Mucosa of descending colon (tissue), 3 donors: ENCODE data around the gene GMPPB. TPM values are rescaled to one million over a fixed set of nuclear protein-coding genes. Genes with fewer than 3 reads are reported as not detected.

Experiments used
- ATAC-seq: fragments of 200-7000 bp; cut with Tn5 transposase; one replicate; pipeline ENCODE4 v1.9.1; 2020; ENCODE audit warnings: mild to moderate bottlenecking, moderate library complexity
- DNase-seq, 3 donors: peaks; one replicate each; pipeline ENCODE4 v3.0.0-alpha.2; 2020
- H3K36me3 ChIP-seq: fragments of 200-600 bp; one replicate; pipeline ENCODE4 v1.8.0; 2021; ENCODE audit warnings: low read depth, mild to moderate bottlenecking
- H3K4me1 ChIP-seq: fragments of 200-600 bp; one replicate; pipeline ENCODE4 v1.8.0; 2021; ENCODE audit warnings: low read depth, mild to moderate bottlenecking
- H3K4me3 ChIP-seq: fragments of 200-600 bp; one replicate; pipeline ENCODE4 v1.8.0; 2021; ENCODE audit warnings: mild to moderate bottlenecking
- H3K9me3 ChIP-seq: fragments of 200-600 bp; one replicate; pipeline ENCODE4 v1.8.0; 2021; ENCODE audit warnings: mild to moderate bottlenecking
- CTCF ChIP-seq: fragments of 200-600 bp; IDR thresholded peaks from one replicate; pipeline ENCODE4 v1.8.0; 2022; ENCODE audit warnings: antibody characterized with exemption, mild to moderate bottlenecking
- intact Hi-C, 2 donors: fragments of 100-400 bp; cut with DNase I in 1 of 2; cut with micrococcal nuclease in 1 of 2; formaldehyde crosslinking; loops; one replicate each; pipeline versions ENCODE4 v1.11.0 to v1.11.1; 2022; cut with DNase I, micrococcal nuclease
- total RNA-seq, 3 donors: library from RNA; stranded (reverse); fragmentation: NEBNext Ultra II Directional in 2 of 3; extraction: Animal tissue kit (Norgen Biotek cat#: 25700) in 2 of 3; gene quantifications; one replicate each; pipeline versions ENCODE4 v1.2.1 to v1.2.4, GENCODE V29; 2021 to 2023
- donor health status: DM: no; HTN: no; CAD: no; lungs with moderate emphysema.
- donor health status: DM: no; HTN: no; CAD: no.
- donor health status: DM: no; HTN: yes; CAD: no.

Gene GMPPB
- total RNA-seq, 3 donors from 2014 or later: 36.0 to 60.5 (median 47.4) TPM

- intact Hi-C loops: no loop called here
- Histone ChIP-seq H3K4me1 (peaks cover 19% of the 10 kb centered on the region), H3K4me3 (no peak overlapping the region), H3K36me3 (no peaks in the 10 kb centered on the region), H3K9me3 (no peaks in the 10 kb centered on the region)
- no peak for TF ChIP-seq CTCF
- ATAC-seq (no peak), DNase-seq (no peak)
Measured at GRCh38 chr3:49716169-49716568, 7.6 kb downstream of the GMPPB start.

- intact Hi-C loops: no loop called here
- no peak for ATAC-seq
- H3K4me3 ChIP-seq: no peak overlapping the region
- no peaks in the 10 kb centered on the region for H3K9me3 ChIP-seq
- no peak for TF ChIP-seq CTCF
- H3K36me3 ChIP-seq: no peaks in the 10 kb centered on the region
- no peak for DNase-seq
- peaks cover 19% of the 10 kb centered on the region for H3K4me1 ChIP-seq
Measured at GRCh38 chr3:49715611-49716121, 8.1 kb downstream of the GMPPB start.

GRCh38 chr3:49714728-49715550 is 8.8 kb downstream of the GMPPB start:
- Histone ChIP-seq H3K4me3 (no peak overlapping the region), H3K9me3 (no peaks in the 10 kb centered on the region), H3K36me3 (no peaks in the 10 kb centered on the region), H3K4me1 (peaks cover 15% of the 10 kb centered on the region)
- TF ChIP-seq CTCF: no peak
- ATAC-seq: no peak
- no peak for DNase-seq
- intact Hi-C loops: no loop called here

GRCh38 chr3:49713336-49714105 is 10.2 kb downstream of the GMPPB start:
- Histone ChIP-seq H3K4me3 (no peak overlapping the region), H3K9me3 (no peaks in the 10 kb centered on the region), H3K4me1 (peaks cover 4% of the 10 kb centered on the region), H3K36me3 (no peaks in the 10 kb centered on the region)
- no peak for TF ChIP-seq CTCF
- no peak for ATAC-seq
- intact Hi-C loops: no loop called here
- DNase-seq: no peak

- Histone ChIP-seq H3K36me3 (no peaks in the 10 kb centered on the region), H3K4me3 (no peak overlapping the region), H3K4me1 (no peaks in the 10 kb centered on the region), H3K9me3 (no peaks in the 10 kb centered on the region)
- intact Hi-C loops: no loop called here
- DNase-seq: no peak
- no peak for TF ChIP-seq CTCF
- ATAC-seq: no peak
Measured at GRCh38 chr3:49712631-49713317, 11.0 kb downstream of the GMPPB start.
